ENCODE measurements around the gene BNC2. TPM values are rescaled to one million over a fixed set of nuclear protein-coding genes. Genes with fewer than 3 reads are reported as not detected.

The BNC2 gene
- total and polyA plus RNA-seq, 2 experiments from 2014 or later, result 13.8 to 18.5 TPM

- peaks cover 13% of the 10 kb centered on the region for H3K4me1 ChIP-seq (ENCODE audit: insufficient read depth)
- H2AFZ ChIP-seq, result no peak overlapping the region
- H3K4me3 ChIP-seq, result no peak overlapping the region
- no peaks in the 10 kb centered on the region for H4K20me1 ChIP-seq (ENCODE audit: insufficient read depth)
- no peaks in the 10 kb centered on the region for H3K36me3 ChIP-seq (ENCODE audit: low read depth)
- H3K9me3 ChIP-seq (ENCODE audit: low read depth), result no peaks in the 10 kb centered on the region
- H3K27me3 ChIP-seq (replicated peaks; ENCODE audit: insufficient read depth), result no peaks in the 10 kb centered on the region
- DNase-seq, result no peak
- H3K9me2 ChIP-seq (ENCODE audit: insufficient read depth), result no peaks in the 10 kb centered on the region
- H3K79me2 ChIP-seq (ENCODE audit: insufficient read depth), result peaks cover 70% of the 10 kb centered on the region
- TF ChIP-seq EZH2 (IDR thresholded peaks at IDR 0.05; ENCODE audit: insufficient read depth, poor library complexity, severe bottlenecking) (no peak), EZH2phosphoT487 (IDR thresholded peaks at IDR 0.05; ENCODE audit: insufficient read depth, low read depth) (no peak)
- in situ Hi-C loops (cut with MboI), result no loop called here
- H3K4me2 ChIP-seq (ENCODE audit: unreplicated experiment), result no peak overlapping the region
- WGBS, 2 experiments (ENCODE audit: low coverage in 1 of 2, low lambda C conversion rate in 2 of 2, missing lambda C conversion rate in 2 of 2), result 72 to 74% methylated on average over 4 of the region's 4 CpGs
- no peak overlapping the region for H3K9ac ChIP-seq
- no peak overlapping the region for H3K27ac ChIP-seq
- no peaks in the 10 kb centered on the region for H3F3A ChIP-seq (ENCODE audit: insufficient read depth)
These were observed 127.1 kb downstream of the BNC2 start for GRCh38 chr9:16743375-16743774.

DNA sequence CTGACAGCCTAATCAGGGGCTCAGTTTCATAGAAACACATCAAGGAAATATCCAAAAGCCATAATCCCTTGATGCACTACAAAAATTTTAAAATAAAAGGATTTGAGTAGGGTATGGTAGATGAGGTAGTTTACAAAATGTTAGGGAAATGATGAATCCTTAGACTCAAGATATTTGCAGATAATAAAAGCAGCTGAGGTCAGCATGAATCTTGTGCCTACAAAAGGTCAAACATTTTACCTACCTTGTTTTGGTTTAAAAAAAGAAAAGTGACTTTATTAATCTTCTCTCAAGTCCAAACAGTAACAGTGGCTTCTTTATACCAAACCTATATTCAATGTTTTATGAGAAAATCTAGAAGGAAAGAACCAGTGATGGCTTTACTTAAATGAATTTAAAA, 135.5 kb downstream of the BNC2 start:
- H3F3A ChIP-seq (ENCODE audit: insufficient read depth), result no peaks in the 10 kb centered on the region
- in situ Hi-C loops (cut with MboI), result no loop called here
- no peak overlapping the region for H3K4me2 ChIP-seq (ENCODE audit: unreplicated experiment)
- H3K36me3 ChIP-seq (ENCODE audit: low read depth), result 0 out of 2 replicates have a peak, but pooled peaks cover 4% of the 10 kb centered on the region
- H3K9me2 ChIP-seq (ENCODE audit: insufficient read depth), result no peaks in the 10 kb centered on the region
- H3K9ac ChIP-seq, result no peak overlapping the region
- H3K9me3 ChIP-seq (ENCODE audit: low read depth), result no peaks in the 10 kb centered on the region
- H3K79me2 ChIP-seq (ENCODE audit: insufficient read depth), result peaks cover 64% of the 10 kb centered on the region
- no peaks in the 10 kb centered on the region for H3K27me3 ChIP-seq (replicated peaks; ENCODE audit: insufficient read depth)
- no peak overlapping the region for H3K4me3 ChIP-seq
- no peaks in the 10 kb centered on the region for H3K4me1 ChIP-seq (ENCODE audit: insufficient read depth)
- no peaks in the 10 kb centered on the region for H4K20me1 ChIP-seq (ENCODE audit: insufficient read depth)
- H3K27ac ChIP-seq, result no peak overlapping the region
- DNase-seq, result no peak
- H2AFZ ChIP-seq, result no peak overlapping the region
- TF ChIP-seq EZH2 (IDR thresholded peaks at IDR 0.05; ENCODE audit: insufficient read depth, poor library complexity, severe bottlenecking), result no peak
- TF ChIP-seq EZH2phosphoT487 (IDR thresholded peaks at IDR 0.05; ENCODE audit: insufficient read depth, low read depth), result no peak

DNA sequence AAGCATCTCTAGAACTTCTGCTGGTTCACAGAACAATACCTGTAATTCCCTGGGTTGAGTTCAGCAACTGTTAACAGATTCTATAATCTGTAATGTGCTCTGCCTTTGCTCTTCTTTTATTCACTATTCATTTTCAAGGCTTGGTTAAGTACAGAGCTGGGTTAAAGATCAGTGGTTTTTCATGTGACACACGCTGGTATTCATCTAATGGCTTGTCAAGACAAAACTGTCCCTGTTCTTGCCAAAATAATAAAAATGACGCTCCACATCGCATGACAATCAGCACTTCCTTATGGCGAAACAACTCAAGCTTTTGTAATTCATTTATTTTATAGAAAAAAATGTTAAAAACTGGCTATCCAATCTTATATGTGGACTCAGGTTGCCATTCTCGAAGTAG, 137.9 kb downstream of the BNC2 start:
- no peaks in the 10 kb centered on the region for H3K27me3 ChIP-seq (replicated peaks; ENCODE audit: insufficient read depth)
- peaks cover 14% of the 10 kb centered on the region for H3K4me1 ChIP-seq (ENCODE audit: insufficient read depth)
- H3K27ac ChIP-seq, result no peak overlapping the region
- 0 out of 2 replicates have a peak, but pooled peaks cover 4% of the 10 kb centered on the region for H3K36me3 ChIP-seq (ENCODE audit: low read depth)
- no peaks in the 10 kb centered on the region for H3K9me2 ChIP-seq (ENCODE audit: insufficient read depth)
- no peak for TF ChIP-seq EZH2phosphoT487 (IDR thresholded peaks at IDR 0.05; ENCODE audit: insufficient read depth, low read depth)
- no peak for TF ChIP-seq EZH2 (IDR thresholded peaks at IDR 0.05; ENCODE audit: insufficient read depth, poor library complexity, severe bottlenecking)
- peaks cover under 1% of the 10 kb centered on the region for H3F3A ChIP-seq (ENCODE audit: insufficient read depth)
- 70 to 77% methylated on average over 5 of the region's 5 CpGs for WGBS, 2 experiments (ENCODE audit: low coverage in 1 of 2, low lambda C conversion rate in 2 of 2, missing lambda C conversion rate in 2 of 2)
- no peak overlapping the region for H2AFZ ChIP-seq
- in situ Hi-C loops (cut with MboI), result no loop called here
- no peak overlapping the region for H3K9ac ChIP-seq
- peaks cover 71% of the 10 kb centered on the region for H3K79me2 ChIP-seq (ENCODE audit: insufficient read depth)
- H3K4me2 ChIP-seq (ENCODE audit: unreplicated experiment), result peak overlapping the region; percentile 17
- no peaks in the 10 kb centered on the region for H4K20me1 ChIP-seq (ENCODE audit: insufficient read depth)
- DNase-seq, result no peak
- no peak overlapping the region for H3K4me3 ChIP-seq
- H3K9me3 ChIP-seq (ENCODE audit: low read depth), result no peaks in the 10 kb centered on the region

GRCh38 chr9:16730162-16730561, 140.3 kb downstream of the BNC2 start:
- Histone ChIP-seq H3K4me1 (ENCODE audit: insufficient read depth) (peaks cover 27% of the 10 kb centered on the region), H3K9me2 (ENCODE audit: insufficient read depth) (no peaks in the 10 kb centered on the region), H3K4me2 (ENCODE audit: unreplicated experiment) (no peak overlapping the region), H3K4me3 (no peak overlapping the region), H3K36me3 (ENCODE audit: low read depth) (no peaks in the 10 kb centered on the region), H3K27ac (no peak overlapping the region), H3F3A (ENCODE audit: insufficient read depth) (peaks cover 19% of the 10 kb centered on the region), H3K27me3 (replicated peaks; ENCODE audit: insufficient read depth) (no peaks in the 10 kb centered on the region), H2AFZ (no peak overlapping the region), H4K20me1 (ENCODE audit: insufficient read depth) (no peaks in the 10 kb centered on the region), H3K9me3 (ENCODE audit: low read depth) (no peaks in the 10 kb centered on the region), H3K9ac (no peak overlapping the region), H3K79me2 (ENCODE audit: insufficient read depth) (peaks cover 76% of the 10 kb centered on the region)
- 99% methylated on average over 5 of the region's 5 CpGs for WGBS, 2 experiments (ENCODE audit: low coverage in 1 of 2, low lambda C conversion rate in 2 of 2, missing lambda C conversion rate in 2 of 2)
- in situ Hi-C loops (cut with MboI), result no loop called here
- no peak for DNase-seq
- TF ChIP-seq EZH2phosphoT487 (IDR thresholded peaks at IDR 0.05; ENCODE audit: insufficient read depth, low read depth), result no peak
- no peak for TF ChIP-seq EZH2 (IDR thresholded peaks at IDR 0.05; ENCODE audit: insufficient read depth, poor library complexity, severe bottlenecking)

DNA sequence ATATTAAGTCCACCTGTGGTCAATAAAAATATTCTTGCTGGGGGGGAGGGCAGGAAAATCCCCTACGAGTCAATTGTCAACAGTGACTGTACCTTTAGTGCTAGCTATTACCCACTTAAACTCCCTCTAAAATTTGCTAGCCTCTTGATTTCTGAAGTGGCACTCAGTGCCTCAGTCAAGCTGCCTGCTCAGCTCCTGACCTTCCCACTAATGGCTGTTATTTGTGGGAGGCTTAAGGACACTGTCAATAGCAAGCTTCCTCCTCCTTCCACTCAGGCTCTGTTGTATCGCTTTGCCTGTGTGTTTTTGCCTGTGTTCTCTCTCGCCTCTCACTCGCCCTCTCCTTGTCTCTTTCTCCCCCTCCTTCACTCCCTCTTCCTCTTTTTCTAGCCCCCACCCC, 140.8 kb downstream of the BNC2 start:
- Histone ChIP-seq H2AFZ (no peak overlapping the region), H3K9me2 (ENCODE audit: insufficient read depth) (no peaks in the 10 kb centered on the region), H3K79me2 (ENCODE audit: insufficient read depth) (peaks cover 76% of the 10 kb centered on the region), H4K20me1 (ENCODE audit: insufficient read depth) (no peaks in the 10 kb centered on the region), H3K27ac (no peak overlapping the region), H3K4me2 (ENCODE audit: unreplicated experiment) (no peak overlapping the region), H3K9me3 (ENCODE audit: low read depth) (no peaks in the 10 kb centered on the region), H3K4me1 (ENCODE audit: insufficient read depth) (peaks cover 30% of the 10 kb centered on the region), H3K36me3 (ENCODE audit: low read depth) (no peaks in the 10 kb centered on the region), H3K9ac (no peak overlapping the region), H3F3A (ENCODE audit: insufficient read depth) (peaks cover 21% of the 10 kb centered on the region), H3K4me3 (no peak overlapping the region), H3K27me3 (replicated peaks; ENCODE audit: insufficient read depth) (no peaks in the 10 kb centered on the region)
- WGBS, 2 experiments (ENCODE audit: low coverage in 1 of 2, low lambda C conversion rate in 2 of 2, missing lambda C conversion rate in 2 of 2), result 97 to 100% methylated on average over 4 of the region's 4 CpGs
- in situ Hi-C loops (cut with MboI), result no loop called here
- no peak for DNase-seq
- no peak for TF ChIP-seq EZH2phosphoT487 (IDR thresholded peaks at IDR 0.05; ENCODE audit: insufficient read depth, low read depth)
- TF ChIP-seq EZH2 (IDR thresholded peaks at IDR 0.05; ENCODE audit: insufficient read depth, poor library complexity, severe bottlenecking), result no peak

Measured in GM23248 (cell line).